NB4 (cell line): ENCODE measurements around the gene DIP2C.
"Not testable (repeated sequence)": the region's sequence is repeated elsewhere in the genome, so short reads cannot be mapped to it uniquely, and the experiment has no call there.

Source experiments
- DNase-seq: peaks from one replicate; pipeline ENCODE4 v3.0.0; 2010; ENCODE audit warnings: low read depth
- H3K4me3 ChIP-seq: one replicate; pipeline ENCODE4 v1.5.1; 2011; ENCODE audit warnings: mild to moderate bottlenecking, low read depth, low read length, moderate library complexity
- MYC ChIP-seq: IDR thresholded peaks from 2 replicates; pipeline ENCODE4 v1.6.1; 2011; ENCODE audit warnings: low read depth, low read length
- POLR2A ChIP-seq: IDR thresholded peaks from 2 replicates; pipeline ENCODE4 v1.6.1; 2011; ENCODE audit warnings: mild to moderate bottlenecking; ENCODE audit not compliant: insufficient read length; ENCODE audit errors: extremely low read depth
- TF ChIP-seq, protein P1 (sequence below): IDR thresholded peaks from one replicate; pipeline ENCODE4 v1.5.1; 2012; ENCODE audit warnings: low read depth, low read length
- TF ChIP-seq, protein P2 (sequence below): IDR thresholded peaks from 2 replicates; pipeline ENCODE4 v1.6.1; 2011; ENCODE audit warnings: low read depth, low read length

Gene DIP2C

DNA sequence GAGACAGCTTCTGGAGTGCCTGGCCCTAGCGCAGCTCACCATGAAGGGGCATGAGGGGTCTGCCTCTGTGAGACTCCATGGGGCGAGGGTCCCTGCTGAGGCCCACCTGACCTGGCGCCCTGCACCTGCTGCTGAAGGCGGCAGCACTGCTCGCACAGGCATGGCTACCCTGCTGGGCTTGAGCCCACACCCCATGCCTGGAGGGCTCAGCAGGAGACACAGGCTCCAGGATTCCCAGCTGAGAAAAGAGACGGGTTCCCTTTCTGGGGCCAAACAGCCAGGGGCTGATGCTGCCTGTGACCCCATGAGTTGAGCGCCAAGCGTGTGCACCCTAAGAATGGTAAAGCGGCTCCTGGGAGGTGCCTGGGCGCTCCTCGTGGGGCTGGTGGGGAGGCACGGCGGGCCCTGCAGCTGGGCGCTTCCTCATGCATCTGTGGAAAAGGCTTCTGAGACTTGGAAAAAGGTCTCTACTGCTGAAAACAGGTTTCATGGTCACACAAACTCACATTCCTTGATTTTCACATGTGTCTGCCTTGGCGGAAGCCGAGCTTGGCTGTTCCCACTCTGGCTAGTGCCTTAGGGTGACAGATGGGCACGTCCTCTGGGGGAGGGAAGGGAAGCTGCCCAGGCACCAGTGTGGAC lies 320.8 kb downstream of the DIP2C start:
- DNase-seq, result no peak
- TF ChIP-seq, protein P1, sequence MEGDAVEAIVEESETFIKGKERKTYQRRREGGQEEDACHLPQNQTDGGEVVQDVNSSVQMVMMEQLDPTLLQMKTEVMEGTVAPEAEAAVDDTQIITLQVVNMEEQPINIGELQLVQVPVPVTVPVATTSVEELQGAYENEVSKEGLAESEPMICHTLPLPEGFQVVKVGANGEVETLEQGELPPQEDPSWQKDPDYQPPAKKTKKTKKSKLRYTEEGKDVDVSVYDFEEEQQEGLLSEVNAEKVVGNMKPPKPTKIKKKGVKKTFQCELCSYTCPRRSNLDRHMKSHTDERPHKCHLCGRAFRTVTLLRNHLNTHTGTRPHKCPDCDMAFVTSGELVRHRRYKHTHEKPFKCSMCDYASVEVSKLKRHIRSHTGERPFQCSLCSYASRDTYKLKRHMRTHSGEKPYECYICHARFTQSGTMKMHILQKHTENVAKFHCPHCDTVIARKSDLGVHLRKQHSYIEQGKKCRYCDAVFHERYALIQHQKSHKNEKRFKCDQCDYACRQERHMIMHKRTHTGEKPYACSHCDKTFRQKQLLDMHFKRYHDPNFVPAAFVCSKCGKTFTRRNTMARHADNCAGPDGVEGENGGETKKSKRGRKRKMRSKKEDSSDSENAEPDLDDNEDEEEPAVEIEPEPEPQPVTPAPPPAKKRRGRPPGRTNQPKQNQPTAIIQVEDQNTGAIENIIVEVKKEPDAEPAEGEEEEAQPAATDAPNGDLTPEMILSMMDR, result no peak
- TF ChIP-seq POLR2A, result no peak
- TF ChIP-seq, protein P2, sequence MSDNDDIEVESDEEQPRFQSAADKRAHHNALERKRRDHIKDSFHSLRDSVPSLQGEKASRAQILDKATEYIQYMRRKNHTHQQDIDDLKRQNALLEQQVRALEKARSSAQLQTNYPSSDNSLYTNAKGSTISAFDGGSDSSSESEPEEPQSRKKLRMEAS, result no peak
- no peak for TF ChIP-seq MYC

GRCh38 chr10:368107-368506 lies 321.4 kb downstream of the DIP2C start:
- H3K4me3 ChIP-seq, DNase-seq: not testable (repeated sequence)

More for the DNA sequence above, 320.8 kb downstream of the DIP2C start:
- H3K4me3 ChIP-seq, result no peak overlapping the region

DNA sequence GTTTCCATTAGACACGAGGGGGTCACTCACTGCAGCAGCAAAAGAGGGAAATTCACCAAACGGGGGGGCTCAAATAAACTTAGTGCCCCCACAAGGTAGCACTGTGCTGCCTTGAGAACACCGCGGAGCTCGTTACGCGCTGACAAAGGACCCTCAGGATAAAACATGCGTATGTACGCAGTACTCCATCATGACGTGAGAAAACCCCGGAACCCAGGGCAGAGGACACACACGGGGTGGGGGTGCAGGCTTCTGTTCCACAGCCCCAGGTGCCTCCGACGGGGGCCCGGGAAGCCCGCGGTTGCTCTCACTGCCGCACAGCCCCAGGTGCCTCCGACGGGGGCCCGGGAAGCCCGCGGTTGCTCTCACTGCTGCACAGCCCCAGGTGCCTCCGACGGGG lies 321.8 kb downstream of the DIP2C start:
- TF ChIP-seq POLR2A, result no peak
- TF ChIP-seq, protein P1, result no peak
- no peak for TF ChIP-seq MYC
- TF ChIP-seq, protein P2, result no peak
- no peak overlapping the region for H3K4me3 ChIP-seq
- DNase-seq, result no peak

GRCh38 chr10:366186-366585 lies 323.3 kb downstream of the DIP2C start:
- TF ChIP-seq, protein P1, result no peak
- TF ChIP-seq POLR2A (no peak), MYC (no peak)
- TF ChIP-seq, protein P2, result no peak
- DNase-seq, result no peak
- H3K4me3 ChIP-seq, result no peak overlapping the region

DNA sequence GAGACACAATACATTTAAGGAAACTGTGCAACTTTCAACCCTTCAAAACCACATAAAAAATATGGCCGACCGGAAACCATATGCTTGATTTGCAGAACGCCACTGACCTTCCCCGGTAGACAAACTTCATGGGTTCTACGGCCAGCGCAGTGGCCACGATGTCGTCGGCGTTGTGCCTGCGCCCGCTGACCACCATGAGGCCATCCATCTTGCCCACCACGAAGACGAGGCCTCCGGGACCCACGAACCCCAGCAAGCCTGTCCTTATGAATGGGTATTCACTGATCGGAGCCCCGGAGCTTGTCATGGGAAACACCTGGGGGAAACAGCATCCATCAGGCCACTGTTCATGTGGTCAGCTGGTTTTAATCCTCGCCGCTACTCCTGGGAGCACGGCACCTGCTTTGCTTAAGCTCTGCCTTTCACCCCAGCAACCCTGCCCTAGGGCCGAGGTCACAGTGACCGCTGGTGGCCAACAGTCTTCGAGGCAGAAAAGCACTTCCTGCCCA lies 325.1 kb downstream of the DIP2C start:
- no peak overlapping the region for H3K4me3 ChIP-seq
- TF ChIP-seq, protein P1, result no peak
- TF ChIP-seq, protein P2, result no peak
- TF ChIP-seq POLR2A (no peak), MYC (no peak)
- DNase-seq, result no peak

- DNase-seq, result no peak
- TF ChIP-seq, protein P1, result no peak
- TF ChIP-seq, protein P2, result no peak
- TF ChIP-seq POLR2A (no peak), MYC (no peak)
- H3K4me3 ChIP-seq, result no peak overlapping the region
Measured at GRCh38 chr10:363152-363551, 326.3 kb downstream of the DIP2C start.
